GM23338 (cell line): ENCODE measurements around the gene BCKDK. TPM values are rescaled to one million over a fixed set of nuclear protein-coding genes. Genes with fewer than 3 reads are reported as not detected.

Experiments
- ATAC-seq: fragments of 200-7000 bp; cut with Tn5 transposase; 3 replicates; pipeline ENCODE4 v1.9.1; 2020
- DNase-seq: peaks from one replicate; pipeline ENCODE4 v3.0.0-alpha.2; 2015; ENCODE audit warnings: low spot score
- H2AFZ ChIP-seq: fragments of 200-600 bp; sonication (generic); 2 replicates; pipeline ENCODE4 v1.8.0; 2016; ENCODE audit warnings: antibody characterized with exemption, mild to moderate bottlenecking, moderate library complexity
- H3F3A ChIP-seq: fragments of 200-600 bp; sonication (generic); replicated peaks from 2 replicates; pipeline ENCODE4 v1.8.0; 2017; ENCODE audit warnings: antibody characterized with exemption, mixed run types, low read depth
- H3K27ac ChIP-seq: fragments of 200-600 bp; sonication (generic); 2 replicates; pipeline ENCODE4 v1.6.1; 2016; ENCODE audit warnings: low read depth
- H3K27me3 ChIP-seq: fragments of 200-600 bp; sonication (generic); 2 replicates; pipeline ENCODE4 v1.8.0; 2016; ENCODE audit warnings: mild to moderate bottlenecking, mixed run types, moderate library complexity; ENCODE audit not compliant: insufficient read depth
- H3K36me3 ChIP-seq: fragments of 200-600 bp; sonication (generic); 2 replicates; pipeline ENCODE4 v1.8.0; 2016; ENCODE audit warnings: mild to moderate bottlenecking; ENCODE audit not compliant: insufficient read depth
- H3K4me1 ChIP-seq: fragments of 200-600 bp; sonication (generic); 2 replicates; pipeline ENCODE4 v1.8.0; 2016; ENCODE audit warnings: mild to moderate bottlenecking, moderate library complexity; ENCODE audit not compliant: insufficient read depth
- H3K4me2 ChIP-seq: fragments of 200-600 bp; sonication (generic); 2 replicates; pipeline ENCODE4 v1.7.1; 2017; ENCODE audit warnings: mixed run types
- H3K4me3 ChIP-seq: fragments of 200-600 bp; sonication (generic); 2 replicates; pipeline ENCODE4 v1.6.1; 2016; ENCODE audit warnings: mixed run types
- H3K79me2 ChIP-seq: fragments of 200-600 bp; sonication (generic); replicated peaks from 2 replicates; pipeline ENCODE4 v1.8.0; 2017; ENCODE audit warnings: mild to moderate bottlenecking; ENCODE audit not compliant: insufficient read depth
- H3K9me2 ChIP-seq: fragments of 200-600 bp; sonication (generic); 2 replicates; pipeline ENCODE4 v1.8.0; 2017; ENCODE audit not compliant: insufficient read depth
- H4K20me1 ChIP-seq: fragments of 200-600 bp; sonication (generic); replicated peaks from 2 replicates; pipeline ENCODE4 v1.8.0; 2017; ENCODE audit warnings: mild to moderate bottlenecking; ENCODE audit not compliant: insufficient read depth
- H3K27ac Mint-ChIP-seq: 2 replicates; pipeline ENCODE4 v1.8.0; 2020; ENCODE audit warnings: inconsistent platforms, mild to moderate bottlenecking, moderate library complexity, mixed read lengths
- H3K27me3 Mint-ChIP-seq: 3 replicates; pipeline ENCODE4 v1.8.0; 2022; ENCODE audit warnings: low read depth, mild to moderate bottlenecking, moderate library complexity, mixed read lengths, inconsistent platforms; ENCODE audit not compliant: insufficient read depth, poor library complexity
- H3K36me3 Mint-ChIP-seq: 3 replicates; pipeline ENCODE4 v1.8.0; 2021; ENCODE audit warnings: low read depth, mild to moderate bottlenecking, inconsistent platforms, moderate library complexity, mixed read lengths
- H3K4me1 Mint-ChIP-seq: 3 replicates; pipeline ENCODE4 v1.8.0; 2020; ENCODE audit warnings: mild to moderate bottlenecking, inconsistent platforms, mixed read lengths
- H3K4me3 Mint-ChIP-seq: 3 replicates; pipeline ENCODE4 v1.8.0; 2021; ENCODE audit warnings: moderate library complexity, mild to moderate bottlenecking, inconsistent platforms, mixed read lengths
- H3K9me3 Mint-ChIP-seq: 3 replicates; pipeline ENCODE4 v1.8.0; 2020; ENCODE audit warnings: moderate library complexity, mild to moderate bottlenecking, inconsistent platforms, mixed read lengths
- CREB1 ChIP-seq: fragments of 250-450 bp; sonication (Bioruptor Pico); IDR thresholded peaks from 2 replicates; pipeline ENCODE4 v1.5.0; 2020; ENCODE audit warnings: low read depth, mild to moderate bottlenecking, moderate library complexity
- ETS1 ChIP-seq: IDR thresholded peaks from 2 replicates; pipeline ENCODE4 v1.6.1; 2016; ENCODE audit warnings: antibody characterized with exemption
- EZH2phosphoT487 ChIP-seq: fragments of 200-600 bp; sonication (generic); IDR thresholded peaks from one replicate; pipeline ENCODE4 v1.8.1; 2018; ENCODE audit warnings: antibody characterized with exemption; ENCODE audit not compliant: unreplicated experiment
- NANOG ChIP-seq: IDR thresholded peaks from 2 replicates; pipeline ENCODE4 v1.6.1; 2016; ENCODE audit warnings: antibody characterized with exemption, borderline replicate concordance
- POLR2AphosphoS5 ChIP-seq: IDR thresholded peaks from 2 replicates; pipeline ENCODE4 v1.6.1; 2016; ENCODE audit warnings: antibody characterized with exemption, low read depth
- REST ChIP-seq: IDR thresholded peaks from one replicate; pipeline ENCODE4 v1.6.1; 2018; ENCODE audit warnings: antibody characterized with exemption; ENCODE audit not compliant: unreplicated experiment
- STAT1 ChIP-seq: IDR thresholded peaks from one replicate; pipeline ENCODE4 v1.6.1; 2016; ENCODE audit warnings: antibody characterized with exemption; ENCODE audit not compliant: unreplicated experiment
- ZNF114 ChIP-seq: fragments of 250-450 bp; sonication (Bioruptor Pico); IDR thresholded peaks from 2 replicates; pipeline ENCODE4 v1.5.0; 2020; ENCODE audit warnings: mild to moderate bottlenecking, moderate library complexity
- ZNF331 ChIP-seq: fragments of 250-450 bp; sonication (Bioruptor Pico); IDR thresholded peaks from 2 replicates; pipeline ENCODE4 v1.5.0; 2020; ENCODE audit warnings: low read depth, mild to moderate bottlenecking, moderate library complexity
- polyA plus RNA-seq: library from polyadenylated mRNA; unstranded; fragments of >200 nt; fragmentation: Nextera tagmentation; extraction: Ambion mirVana; gene quantifications from 2 replicates; pipeline ENCODE4 v1.2.1, GENCODE V29; 2016
- total RNA-seq: library from RNA; depleted of rRNA; stranded (reverse); fragments of >200 nt; shearing (Covaris generic); gene quantifications from 2 replicates; pipeline ENCODE4 v1.2.3, GENCODE V29; 2014

BCKDK gene
- total and polyA plus RNA-seq, 2 experiments from 2014 or later, result 36.1 to 58.9 TPM

- Mint-ChIP-seq H3K4me3 (peak overlapping the region; percentile 99), H3K27ac (peak overlapping the region; percentile 98), H3K27me3 (peaks cover 6% of the 10 kb centered on the region), H3K36me3 (peaks cover 22% of the 10 kb centered on the region), H3K9me3 (no peaks in the 10 kb centered on the region; the same call in 2 of the 3 replicates), H3K4me1 (peaks cover 19% of the 10 kb centered on the region)
- H3K27me3 ChIP-seq, result no peaks in the 10 kb centered on the region
- H3K27ac ChIP-seq, result peak overlapping the region; percentile 91
- ATAC-seq (peak; percentile 74), DNase-seq (peak; percentile 96)
- H3K4me2 ChIP-seq, result peak overlapping the region; percentile 84
- TF ChIP-seq REST (no peak), POLR2AphosphoS5 (peak; percentile 17; the same call in 1 of the 2 replicates), ZNF114 (no peak), CREB1 (CRISPR knock-in tag) (peak; percentile 19; the same call in 1 of the 2 replicates), ZNF331 (CRISPR knock-in tag) (no peak), STAT1 (no peak), NANOG (no peak)
- no peaks in the 10 kb centered on the region for H3F3A ChIP-seq
- no peaks in the 10 kb centered on the region for H3K9me2 ChIP-seq
- no peaks in the 10 kb centered on the region; the same call in 1 of the 2 replicates for H4K20me1 ChIP-seq
- H3K4me1 ChIP-seq, result peaks cover 14% of the 10 kb centered on the region
- H3K4me3 ChIP-seq, result peak overlapping the region; percentile 90
- H3K36me3 ChIP-seq, result peaks cover 7% of the 10 kb centered on the region; the same call in 1 of the 2 replicates
- peak overlapping the region; percentile 98 for H2AFZ ChIP-seq
- peaks cover 67% of the 10 kb centered on the region for H3K79me2 ChIP-seq
These were observed 34.8 kb upstream of the BCKDK start for GRCh38 chr16:31073142-31073969.

GRCh38 chr16:31073970-31074813 is 34.0 kb upstream of the BCKDK start, which contains the start of the genes ZNF646 and ZNF668:
Gene ZNF646, plus strand, starts transcription at chr16:31074422. Its CDS starts 1,903 bp downstream, at chr16:31076325.
Gene ZNF668, minus strand, starts transcription at chr16:31074240. Its CDS starts 9,781 bp downstream, at chr16:31064459.
- Histone ChIP-seq H3K36me3 (peaks cover 7% of the 10 kb centered on the region; the same call in 1 of the 2 replicates), H2AFZ (peak within 1 kb of the TSS; percentile 98), H4K20me1 (no peaks in the 10 kb centered on the region; the same call in 1 of the 2 replicates), H3K4me3 (peak within 1 kb of the TSS; percentile 90), H3F3A (no peaks in the 10 kb centered on the region), H3K79me2 (peaks cover 58% of the 10 kb centered on the region), H3K4me1 (peaks cover 14% of the 10 kb centered on the region), H3K9me2 (no peaks in the 10 kb centered on the region), H3K27me3 (no peaks in the 10 kb centered on the region), H3K4me2 (peak within 1 kb of the TSS; percentile 86), H3K27ac (peak within 1 kb of the TSS; percentile 96)
- Mint-ChIP-seq H3K27me3 (peaks cover 8% of the 10 kb centered on the region), H3K9me3 (no peaks in the 10 kb centered on the region; the same call in 2 of the 3 replicates), H3K36me3 (peaks cover 31% of the 10 kb centered on the region), H3K27ac (peak within 1 kb of the TSS; percentile 98), H3K4me3 (peak within 1 kb of the TSS; percentile 99), H3K4me1 (peaks cover 19% of the 10 kb centered on the region)
- DNase-seq (peak; percentile 100), ATAC-seq (peak; percentile 81)
- TF ChIP-seq CREB1 (CRISPR knock-in tag) (peak; percentile 89), NANOG (no peak), STAT1 (no peak), POLR2AphosphoS5 (peak; percentile 68; the same call in 1 of the 2 replicates), ETS1 (peak; percentile 88), REST (no peak), EZH2phosphoT487 (no peak)
